Astrocyte (in vitro differentiated cells and primary cell): ENCODE measurements around the gene STARD13.

Experiments
- EZH2 ChIP-seq: IDR thresholded peaks from 2 replicates; pipeline ENCODE4 v1.6.1; 2012; ENCODE audit warnings: mild to moderate bottlenecking, low read length, inconsistent platforms; ENCODE audit not compliant: insufficient read depth
- TF ChIP-seq, protein P1 (sequence below): IDR thresholded peaks from 2 replicates; pipeline ENCODE4 v1.5.1; 2011; ENCODE audit warnings: low read depth, mild to moderate bottlenecking, inconsistent platforms, low read length, moderate library complexity; ENCODE audit not compliant: insufficient read depth

GRCh38 chr13:33263976-33264619 lies 21.5 kb downstream of the STARD13 start:
- TF ChIP-seq, protein P1, sequence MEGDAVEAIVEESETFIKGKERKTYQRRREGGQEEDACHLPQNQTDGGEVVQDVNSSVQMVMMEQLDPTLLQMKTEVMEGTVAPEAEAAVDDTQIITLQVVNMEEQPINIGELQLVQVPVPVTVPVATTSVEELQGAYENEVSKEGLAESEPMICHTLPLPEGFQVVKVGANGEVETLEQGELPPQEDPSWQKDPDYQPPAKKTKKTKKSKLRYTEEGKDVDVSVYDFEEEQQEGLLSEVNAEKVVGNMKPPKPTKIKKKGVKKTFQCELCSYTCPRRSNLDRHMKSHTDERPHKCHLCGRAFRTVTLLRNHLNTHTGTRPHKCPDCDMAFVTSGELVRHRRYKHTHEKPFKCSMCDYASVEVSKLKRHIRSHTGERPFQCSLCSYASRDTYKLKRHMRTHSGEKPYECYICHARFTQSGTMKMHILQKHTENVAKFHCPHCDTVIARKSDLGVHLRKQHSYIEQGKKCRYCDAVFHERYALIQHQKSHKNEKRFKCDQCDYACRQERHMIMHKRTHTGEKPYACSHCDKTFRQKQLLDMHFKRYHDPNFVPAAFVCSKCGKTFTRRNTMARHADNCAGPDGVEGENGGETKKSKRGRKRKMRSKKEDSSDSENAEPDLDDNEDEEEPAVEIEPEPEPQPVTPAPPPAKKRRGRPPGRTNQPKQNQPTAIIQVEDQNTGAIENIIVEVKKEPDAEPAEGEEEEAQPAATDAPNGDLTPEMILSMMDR = no peak
- no peak for TF ChIP-seq EZH2
